HG03442 (cell line): Measurements from ENCODE around the gene MTCH1.

ENCODE experiments used
- ATAC-seq: cut with Tn5 transposase; IDR thresholded peaks from one replicate; pipeline ENCODE4 v1.9.1; 2021; ENCODE audit warnings: mild to moderate bottlenecking, moderate library complexity; ENCODE audit not compliant: unreplicated experiment

Gene MTCH1, protein sequence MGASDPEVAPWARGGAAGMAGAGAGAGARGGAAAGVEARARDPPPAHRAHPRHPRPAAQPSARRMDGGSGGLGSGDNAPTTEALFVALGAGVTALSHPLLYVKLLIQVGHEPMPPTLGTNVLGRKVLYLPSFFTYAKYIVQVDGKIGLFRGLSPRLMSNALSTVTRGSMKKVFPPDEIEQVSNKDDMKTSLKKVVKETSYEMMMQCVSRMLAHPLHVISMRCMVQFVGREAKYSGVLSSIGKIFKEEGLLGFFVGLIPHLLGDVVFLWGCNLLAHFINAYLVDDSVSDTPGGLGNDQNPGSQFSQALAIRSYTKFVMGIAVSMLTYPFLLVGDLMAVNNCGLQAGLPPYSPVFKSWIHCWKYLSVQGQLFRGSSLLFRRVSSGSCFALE

GRCh38 chr6:36985808-36986703 lies at the start of gene MTCH1:
TSS of gene MTCH1 (minus strand) at chr6:36986196. CDS start at chr6:36986173, 23 bp downstream.
- ATAC-seq, result peak; percentile 76

DNA sequence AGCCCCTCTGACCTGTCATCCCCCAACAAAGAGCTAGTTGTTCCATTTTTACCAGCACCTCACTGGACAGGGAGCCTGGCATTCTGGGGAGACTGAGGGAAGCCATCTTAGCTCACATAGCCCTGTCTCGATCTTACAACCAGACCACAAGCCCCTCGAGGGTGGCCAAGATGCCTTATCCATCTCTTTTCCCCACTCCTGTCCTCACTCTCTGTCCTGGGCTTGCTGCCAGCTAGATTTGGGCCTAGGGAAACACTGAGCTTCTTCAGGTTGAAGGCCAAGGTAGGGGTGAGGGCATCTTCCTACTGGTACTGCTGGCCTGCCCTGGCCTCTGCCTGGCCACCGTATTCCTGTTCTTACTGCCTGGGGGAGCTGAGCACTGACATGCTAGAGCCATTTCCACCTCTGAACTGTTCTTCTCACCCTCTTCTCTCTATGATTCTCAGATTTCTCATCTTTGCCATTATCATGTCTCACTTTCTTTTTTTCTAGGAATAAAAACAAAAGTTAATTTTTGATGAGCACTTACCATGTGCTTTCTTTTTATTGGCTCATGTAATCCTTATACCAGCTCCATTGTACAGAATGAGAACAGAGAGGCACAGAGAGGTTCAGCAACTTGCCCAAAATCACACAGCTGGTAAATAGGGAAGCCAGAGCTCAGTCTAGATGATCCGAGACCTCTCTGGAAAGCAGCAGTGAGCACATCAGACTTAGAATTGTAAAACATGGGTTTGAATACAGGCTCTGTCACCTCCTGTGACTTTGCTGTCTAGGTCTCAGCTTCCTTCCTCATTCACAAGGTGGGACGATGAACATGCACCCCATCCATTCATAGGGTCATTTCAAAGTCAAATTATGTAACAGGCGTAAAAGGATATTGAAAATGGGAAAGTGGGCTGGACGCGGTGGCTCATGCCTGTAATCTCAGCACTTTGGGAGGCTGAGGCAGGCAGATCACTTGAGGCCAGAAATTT lies 48.1 kb upstream of the MTCH1 start:
- ATAC-seq, result no peak

GRCh38 chr6:37033255-37033654 lies 47.3 kb upstream of the MTCH1 start:
- no peak for ATAC-seq

GRCh38 chr6:37032239-37032638 lies 46.2 kb upstream of the MTCH1 start:
- ATAC-seq, result no peak

- ATAC-seq, result no peak
Measured at GRCh38 chr6:37030599-37030998, 44.6 kb upstream of the MTCH1 start.

DNA sequence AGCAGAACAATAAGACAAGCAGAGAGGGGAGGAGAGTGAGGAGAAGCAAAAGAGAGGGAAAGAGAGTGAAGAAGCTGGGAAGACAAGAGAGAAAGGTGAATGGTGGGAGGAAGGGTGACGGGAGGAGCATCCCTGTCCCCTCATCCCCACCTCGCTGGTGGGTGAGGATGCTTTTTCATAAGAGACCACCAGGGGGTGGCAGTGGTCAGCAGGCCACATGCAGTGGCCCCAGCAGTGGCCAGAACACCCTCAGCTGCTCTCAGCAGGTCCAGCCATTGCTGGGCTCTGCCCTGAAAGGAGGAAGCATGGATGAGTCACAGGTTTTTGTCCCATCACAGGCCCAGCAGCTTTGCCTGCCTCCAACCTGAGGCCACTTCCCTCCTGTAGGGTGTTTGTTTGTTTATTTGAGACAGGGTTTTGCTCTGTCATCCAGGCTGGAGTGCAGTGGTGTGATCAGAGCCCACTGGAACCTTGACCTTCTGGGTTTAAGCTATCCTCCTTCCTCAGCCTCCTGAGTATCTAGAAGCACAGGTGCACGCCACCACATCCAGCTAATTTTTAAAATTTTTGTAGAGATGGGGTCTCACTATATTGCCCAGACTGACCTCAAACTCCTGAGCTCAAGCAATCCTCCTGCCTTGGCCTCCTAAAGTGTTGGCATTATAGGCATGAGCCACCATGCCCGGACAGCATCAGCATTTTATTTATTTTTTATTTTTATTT lies 43.4 kb upstream of the MTCH1 start:
- ATAC-seq, result no peak

- ATAC-seq, result no peak
Measured at GRCh38 chr6:37027811-37028469, 41.9 kb upstream of the MTCH1 start.

GRCh38 chr6:37027036-37027720 lies 41.2 kb upstream of the MTCH1 start:
- no peak for ATAC-seq

DNA sequence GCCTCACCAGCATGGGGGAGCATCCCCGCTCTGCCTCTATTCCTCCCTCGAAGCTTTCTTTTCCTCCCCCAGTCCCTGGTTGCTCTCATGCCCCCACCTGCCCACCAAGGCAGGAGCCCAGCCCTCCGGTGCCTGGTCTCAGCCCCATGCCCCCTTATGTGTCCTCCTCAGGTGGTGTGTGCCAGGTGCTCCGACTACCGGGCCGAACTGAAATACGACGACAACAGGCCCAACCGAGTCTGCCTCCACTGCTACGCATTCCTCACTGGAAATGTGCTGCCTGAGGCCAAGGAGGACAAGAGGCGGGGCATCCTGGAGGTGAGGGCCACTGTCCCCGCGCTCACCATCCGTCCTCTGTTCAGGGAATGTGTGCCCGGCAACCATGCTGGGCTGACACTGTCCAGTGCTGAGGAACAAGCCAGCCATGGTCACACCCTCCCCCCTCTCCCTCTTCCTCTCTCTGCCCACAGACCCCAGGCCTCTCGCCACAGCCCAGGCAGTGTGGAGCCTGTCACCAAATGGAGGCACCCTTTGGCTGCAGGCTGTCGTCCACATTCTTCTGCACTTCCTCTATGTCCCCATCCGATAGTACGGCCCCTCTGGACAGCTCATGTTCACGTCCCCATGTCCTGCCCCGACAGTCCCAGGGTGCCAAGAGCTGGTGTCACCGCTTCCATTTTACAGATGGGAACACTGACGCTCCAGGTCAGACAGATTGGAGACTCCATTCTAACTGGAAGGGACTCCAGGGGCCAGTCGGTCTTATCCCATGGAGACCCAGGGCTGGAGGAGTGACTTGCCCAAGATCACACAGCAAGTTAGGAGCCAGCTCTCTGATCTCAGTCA lies 39.8 kb upstream of the MTCH1 start:
- no peak for ATAC-seq

DNA sequence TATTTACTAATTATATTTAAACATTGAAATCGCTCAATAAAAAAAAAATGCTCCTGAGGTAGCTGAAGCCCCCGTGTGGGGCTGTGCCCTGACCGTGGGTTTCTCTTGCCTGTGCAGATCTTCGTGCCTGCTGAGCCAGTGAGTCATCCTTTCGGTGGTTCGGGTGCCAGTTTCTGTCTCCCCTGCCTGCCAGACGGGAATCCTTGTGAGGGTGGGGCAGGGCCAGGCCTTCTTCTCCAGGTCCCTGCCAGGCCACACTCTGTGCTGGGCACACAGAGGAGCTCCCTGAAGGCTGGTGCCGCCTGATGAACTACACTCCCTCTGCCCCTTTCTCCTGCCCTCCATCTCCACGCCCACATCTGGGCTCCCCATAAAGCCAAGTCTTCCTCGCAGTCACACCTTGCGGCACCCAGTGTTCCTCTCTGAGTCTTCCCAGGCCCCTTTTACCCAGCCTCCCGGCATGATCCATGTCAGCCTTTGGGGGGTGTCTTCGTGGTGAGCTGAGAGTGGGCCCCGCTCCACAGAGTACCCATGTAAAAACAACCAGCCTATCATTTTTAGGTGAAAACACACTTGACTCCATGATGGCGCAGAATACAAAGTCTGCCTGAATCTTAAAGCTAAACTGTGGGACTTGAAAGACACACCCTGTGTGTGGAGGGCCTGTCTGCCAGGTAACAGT lies 38.8 kb upstream of the MTCH1 start:
- ATAC-seq, result no peak

GRCh38 chr6:37022135-37022863 lies 36.3 kb upstream of the MTCH1 start:
- ATAC-seq, result no peak

- no peak for ATAC-seq
Measured at GRCh38 chr6:37021356-37022129, 35.5 kb upstream of the MTCH1 start.

DNA sequence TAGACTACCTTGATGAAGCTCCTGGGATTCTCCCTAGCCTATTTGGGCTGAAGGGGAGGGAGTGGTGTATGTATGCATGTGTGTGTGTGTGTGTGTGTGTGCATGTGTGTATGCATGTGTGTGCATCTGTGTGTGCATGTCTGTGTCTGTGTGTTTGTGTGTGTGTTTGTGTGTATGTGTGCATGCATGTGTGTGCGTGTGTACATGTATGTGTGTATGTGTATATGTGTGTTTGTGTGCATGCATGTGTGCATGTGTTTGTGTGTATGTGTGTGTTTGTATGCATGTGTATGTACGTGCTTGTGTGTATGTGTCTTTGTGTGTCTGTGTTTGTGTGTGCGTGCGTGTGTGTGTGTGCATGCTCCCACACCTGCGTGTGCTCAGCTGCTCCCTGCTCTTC lies 34.8 kb upstream of the MTCH1 start:
- ATAC-seq, result no peak

GRCh38 chr6:37020381-37020780 lies 34.4 kb upstream of the MTCH1 start:
- no peak for ATAC-seq

DNA sequence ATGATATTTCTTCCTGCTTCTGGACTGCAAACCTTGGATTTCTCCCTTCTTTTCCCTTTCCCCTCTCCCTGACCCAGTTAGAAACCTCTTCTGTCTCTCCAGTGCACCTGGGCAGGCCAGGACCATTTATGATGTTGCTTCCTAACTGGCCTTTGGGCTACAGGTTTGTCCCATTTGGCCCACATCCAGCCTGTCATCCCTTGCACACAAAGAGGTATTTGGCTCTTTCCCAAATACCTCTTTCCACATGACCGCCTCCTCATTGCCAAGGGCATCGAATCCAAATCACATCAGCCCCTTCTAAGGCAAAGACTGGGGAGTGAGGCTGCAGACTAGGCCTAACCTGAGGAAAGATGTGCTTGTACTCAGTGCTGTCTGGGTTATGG lies 33.1 kb upstream of the MTCH1 start:
- no peak for ATAC-seq
